Epithelial cell of proximal tubule (primary cell): ENCODE results near the gene TREX2. TPM values are rescaled to one million over a fixed set of nuclear protein-coding genes. Genes with fewer than 3 reads are reported as not detected.
A peak's percentile ranks its signal among the peaks of the same experiment; 100 is the strongest.

Experiments used
- DNase-seq: peaks from one replicate; pipeline ENCODE4 v3.0.0-alpha.2; 2011; ENCODE audit warnings: low read depth
- H3K4me3 ChIP-seq: 2 replicates; pipeline ENCODE4 v1.5.1; 2011; ENCODE audit warnings: low read depth, mild to moderate bottlenecking, low read length
- CTCF ChIP-seq: conservative IDR thresholded peaks from 2 replicates; pipeline ENCODE4 v1.5.1; 2012; ENCODE audit warnings: low read depth, mild to moderate bottlenecking, low read length
- total RNA-seq: library from RNA; depleted of rRNA; stranded (reverse); fragments of >200 nt; gene quantifications from 2 replicates; pipeline ENCODE4 v1.2.3, GENCODE V29; 2015

Gene TREX2
- total RNA-seq, 1 donor from 2014 or later = not detected

- H3K4me3 ChIP-seq = no peak overlapping the region
- no peak for DNase-seq
- no peak for TF ChIP-seq CTCF
Measured at GRCh38 chrX:153440556-153441135, 5.2 kb downstream of the TREX2 start.

- H3K4me3 ChIP-seq = no peak overlapping the region
- no peak for TF ChIP-seq CTCF
- DNase-seq = no peak
Measured at GRCh38 chrX:153439977-153440376, 5.9 kb downstream of the TREX2 start.

GRCh38 chrX:153438532-153438931 is 7.3 kb downstream of the TREX2 start:
- no peak for DNase-seq
- TF ChIP-seq CTCF = peak; percentile 56
- no peak overlapping the region for H3K4me3 ChIP-seq

- no peak for DNase-seq
- TF ChIP-seq CTCF = no peak
- H3K4me3 ChIP-seq = no peak overlapping the region
Measured at GRCh38 chrX:153435845-153436244, 10.0 kb downstream of the TREX2 start.

GRCh38 chrX:153434801-153435200 is 11.1 kb downstream of the TREX2 start:
- no peak for TF ChIP-seq CTCF
- DNase-seq = peak; percentile 38
- H3K4me3 ChIP-seq = no peak overlapping the region

- no peak for TF ChIP-seq CTCF
Measured at GRCh38 chrX:153433781-153434285, 12.0 kb downstream of the TREX2 start.

GRCh38 chrX:153433161-153433680 is 12.6 kb downstream of the TREX2 start:
- TF ChIP-seq CTCF = no peak
- H3K4me3 ChIP-seq = no peak overlapping the region
- DNase-seq = no peak

More at GRCh38 chrX:153433781-153434285, 12.0 kb downstream of the TREX2 start:
- no peak for DNase-seq
- H3K4me3 ChIP-seq = no peak overlapping the region
